UCSD-AML1 (cell line): ENCODE data around the gene ABLIM3.
A peak's percentile ranks its signal among the peaks of the same experiment; 100 is the strongest.

Source experiments
- DNase-seq: peaks from one replicate; lab custom pipeline; 2025; ENCODE audit not compliant: unreplicated experiment; lab: John Stamatoyannopoulos, UW

Gene ABLIM3

DNA sequence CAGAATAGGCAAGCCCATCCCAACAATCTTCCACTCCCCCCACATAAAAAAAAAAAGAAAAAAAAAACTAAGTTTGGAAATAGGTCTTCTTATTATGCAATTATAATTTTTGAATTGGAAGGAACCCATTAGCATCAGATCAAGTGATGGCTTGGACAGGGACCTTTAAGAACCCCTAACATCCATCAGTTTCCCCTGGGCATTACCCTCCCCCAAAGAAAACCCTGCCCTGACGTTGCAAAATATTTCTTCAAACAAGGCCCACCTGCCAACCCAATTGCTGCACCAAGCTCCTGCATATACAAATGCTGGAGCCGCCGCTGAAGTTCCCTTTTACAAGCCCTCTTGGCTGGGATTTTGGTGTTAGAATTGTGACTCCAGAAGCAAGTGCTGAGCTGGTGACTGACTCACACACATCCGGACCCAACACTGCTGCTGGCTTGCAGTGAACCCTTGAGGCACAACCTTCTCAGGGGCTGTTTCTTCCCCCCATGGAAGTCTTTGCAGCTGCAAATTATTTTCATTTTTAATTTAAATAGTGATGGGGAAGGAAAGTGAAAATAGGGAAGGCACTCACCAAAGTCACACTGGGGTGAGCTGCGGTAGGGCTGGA is 74.3 kb downstream of the ABLIM3 start:
- DNase-seq = peak; percentile 28

GRCh38 chr5:149216496-149216895 is 75.2 kb downstream of the ABLIM3 start:
- no peak for DNase-seq

DNA sequence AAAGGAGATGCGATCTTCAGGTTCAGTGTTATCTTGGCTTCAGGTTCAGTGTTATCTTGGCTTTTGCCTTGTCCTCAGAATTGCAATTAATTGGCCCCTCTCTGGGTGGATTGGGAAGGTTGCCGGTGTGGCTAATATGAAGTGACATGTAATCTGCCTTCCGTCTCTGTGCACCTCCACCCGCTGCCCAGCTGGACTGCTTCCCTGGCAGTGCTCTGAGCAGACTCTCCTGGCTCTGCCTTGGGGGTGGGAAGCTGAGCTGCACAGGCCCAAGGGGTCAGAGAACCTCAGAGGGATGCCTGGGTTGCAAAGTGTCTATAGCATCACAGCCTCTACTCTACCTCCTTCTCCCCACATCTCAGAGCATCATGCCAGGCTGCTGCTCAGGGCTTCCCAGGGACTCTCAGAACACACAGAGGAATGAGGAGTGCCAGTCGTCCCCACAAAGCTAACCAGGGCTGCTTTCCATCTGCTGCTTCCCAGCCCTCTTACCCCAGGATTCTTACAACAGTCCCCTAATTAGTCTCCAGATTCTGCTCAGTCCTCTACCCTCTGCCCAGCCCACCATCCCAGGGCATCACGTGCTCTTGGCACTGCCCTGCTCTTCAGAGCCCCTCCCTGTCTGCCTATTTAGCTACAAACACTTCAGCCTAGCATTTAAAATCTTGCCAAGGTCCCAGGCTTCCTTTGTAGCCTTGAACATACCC is 76.0 kb downstream of the ABLIM3 start:
- no peak for DNase-seq

DNA sequence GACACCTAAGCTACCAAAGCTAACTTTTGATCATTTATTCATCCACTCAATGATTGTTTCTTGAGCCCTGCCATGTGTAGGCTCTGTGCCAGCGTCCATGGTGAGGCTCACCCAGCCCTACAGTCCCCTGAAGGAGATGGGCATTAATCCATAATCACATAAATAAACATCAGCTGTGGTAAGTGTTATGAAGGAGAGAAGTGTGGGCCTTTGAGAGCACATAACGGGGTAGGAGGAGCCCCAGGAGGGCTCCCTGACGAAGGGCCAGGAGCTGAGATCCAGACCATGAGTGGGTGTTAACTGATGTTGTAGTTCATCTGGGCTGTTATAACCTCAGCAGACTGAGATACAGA is 76.5 kb downstream of the ABLIM3 start:
- DNase-seq = no peak

- DNase-seq = no peak
These were observed 78.3 kb downstream of the ABLIM3 start for GRCh38 chr5:149219584-149219983.

- no peak for DNase-seq
These were observed 79.5 kb downstream of the ABLIM3 start for GRCh38 chr5:149220750-149221149.

- no peak for DNase-seq
These were observed 80.0 kb downstream of the ABLIM3 start for GRCh38 chr5:149221326-149221725.

DNA sequence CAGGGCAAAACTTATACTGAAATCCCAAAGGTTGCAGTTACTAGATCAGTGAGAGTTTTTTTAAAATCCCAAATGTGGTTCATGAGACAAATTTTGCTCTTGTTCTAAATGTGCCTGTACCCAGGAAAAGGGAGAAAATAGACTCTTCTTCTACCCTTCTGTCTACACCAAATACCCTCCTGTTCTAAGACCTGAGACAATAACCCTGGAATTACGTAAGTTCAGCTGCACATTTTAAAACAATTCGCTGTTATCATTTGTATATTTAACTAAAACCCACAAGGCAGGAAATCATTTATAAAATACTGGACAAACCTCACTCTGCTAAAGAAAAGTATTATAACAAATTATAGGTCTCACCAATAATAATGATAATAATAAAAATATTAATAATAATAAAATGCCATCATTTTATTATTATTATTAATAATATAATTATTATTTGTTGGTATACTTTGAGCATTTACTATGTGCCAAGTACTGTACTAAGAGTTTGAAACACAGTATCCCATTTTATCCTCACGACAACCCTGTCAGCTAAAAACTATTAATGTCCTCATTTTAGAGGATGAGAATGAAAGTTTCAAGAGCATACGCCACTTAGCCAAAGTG is 80.5 kb downstream of the ABLIM3 start:
- DNase-seq = no peak

DNA sequence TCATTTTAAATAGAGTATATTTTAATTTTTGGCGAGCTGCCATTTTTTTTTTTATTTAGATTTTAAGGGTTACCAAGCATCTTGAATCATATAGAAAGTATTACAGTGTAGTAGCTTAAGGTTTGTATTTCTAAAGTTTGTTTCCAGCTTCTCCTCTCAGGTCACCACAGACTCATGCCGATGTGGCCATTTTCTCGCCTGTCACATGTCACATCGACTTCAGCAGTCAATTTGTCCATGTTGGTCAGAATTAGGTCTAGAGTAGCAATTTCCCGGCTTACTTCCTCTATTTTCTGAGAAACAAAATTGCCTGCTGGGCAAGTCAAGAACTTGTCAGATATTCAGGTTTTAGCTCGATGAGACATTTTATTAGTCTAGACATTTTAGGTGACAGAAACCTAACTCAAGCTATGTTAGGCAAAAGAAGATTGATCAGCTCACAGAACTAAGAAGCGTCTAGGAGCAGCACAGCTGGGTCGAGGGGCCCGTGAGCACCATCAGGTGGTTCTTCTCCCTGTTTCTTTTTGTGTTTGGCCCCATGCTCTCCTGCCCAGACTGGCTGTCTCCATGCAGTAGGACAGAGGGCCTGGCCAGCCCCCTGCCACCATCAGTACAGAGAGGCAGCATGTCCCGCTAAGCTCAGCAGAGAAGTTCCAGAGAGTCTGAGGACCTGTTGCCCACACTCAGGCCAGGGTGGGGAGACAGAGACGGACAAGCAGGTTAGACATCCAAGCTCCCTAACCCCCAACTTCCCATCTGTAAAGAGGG is 82.0 kb downstream of the ABLIM3 start:
- no peak for DNase-seq

DNA sequence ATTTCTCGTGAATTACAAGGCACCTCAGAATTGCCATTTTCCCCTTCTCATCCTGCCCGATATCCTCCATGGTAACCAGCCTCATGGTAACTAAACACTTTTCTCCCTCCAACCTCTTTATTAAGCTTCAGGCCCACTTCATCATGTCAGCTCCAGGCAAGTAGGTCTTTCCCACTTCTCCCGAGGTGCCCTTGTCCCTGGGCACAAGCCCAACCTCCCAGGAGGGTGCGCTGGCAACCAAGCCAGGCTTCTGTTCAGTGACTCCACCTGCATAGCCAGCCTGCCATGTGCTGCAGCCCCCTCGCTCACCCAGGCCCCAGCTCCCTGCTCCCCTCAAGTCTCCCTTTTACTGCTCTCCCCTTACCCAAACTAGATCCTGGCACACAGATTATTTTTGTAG is 83.0 kb downstream of the ABLIM3 start:
- DNase-seq = no peak

GRCh38 chr5:149227168-149227826 is 86.0 kb downstream of the ABLIM3 start:
- no peak for DNase-seq

GRCh38 chr5:149228618-149229297 is 87.5 kb downstream of the ABLIM3 start:
- DNase-seq = peak; percentile 40

- DNase-seq = no peak
These were observed 88.1 kb downstream of the ABLIM3 start for GRCh38 chr5:149229298-149229937.

- DNase-seq = no peak
These were observed 94.5 kb downstream of the ABLIM3 start for GRCh38 chr5:149235841-149236240.

DNA sequence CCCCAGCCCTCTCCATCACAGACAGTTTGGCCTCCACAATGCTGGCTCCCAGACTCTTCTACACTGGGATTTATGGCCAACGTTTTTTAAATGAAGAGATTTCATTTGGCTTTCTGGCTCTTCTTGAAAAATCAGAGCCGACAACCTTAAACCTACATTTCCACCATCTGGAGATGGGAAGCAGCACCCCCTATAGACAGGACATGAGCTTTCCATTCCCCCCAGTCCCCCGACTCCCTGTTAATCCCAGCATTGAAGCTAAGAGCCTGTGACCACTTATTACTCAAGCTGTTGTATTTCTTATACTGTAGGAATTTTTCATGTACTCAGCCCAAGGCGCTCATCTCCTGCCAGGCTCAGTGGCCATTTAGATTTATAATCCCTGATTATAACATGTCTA is 96.4 kb downstream of the ABLIM3 start:
- no peak for DNase-seq

- DNase-seq = peak; percentile 49
These were observed 97.2 kb downstream of the ABLIM3 start for GRCh38 chr5:149238540-149238939.

DNA sequence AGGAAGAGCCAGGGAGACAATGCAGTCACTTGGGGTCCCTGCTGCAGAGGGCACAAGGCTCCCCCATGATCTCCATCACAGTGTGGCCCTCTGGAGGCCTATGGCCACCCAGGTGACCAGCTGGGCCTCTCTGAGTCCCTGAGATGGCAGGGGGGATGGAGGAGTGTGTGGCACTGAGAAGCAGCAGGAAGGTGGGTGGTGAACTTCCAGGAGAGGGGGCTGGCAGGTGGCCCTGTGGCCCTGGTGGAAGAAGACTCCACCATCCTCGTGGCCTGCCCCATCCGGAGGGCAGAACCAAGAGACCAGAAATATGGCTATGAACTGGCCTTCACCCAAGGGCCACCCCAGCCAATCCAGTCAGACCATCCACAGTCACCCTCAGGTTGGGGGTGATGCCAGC is 98.6 kb downstream of the ABLIM3 start:
- peak; percentile 70 for DNase-seq

GRCh38 chr5:149240354-149240998 is 99.2 kb downstream of the ABLIM3 start:
- peak; percentile 86 for DNase-seq

DNA sequence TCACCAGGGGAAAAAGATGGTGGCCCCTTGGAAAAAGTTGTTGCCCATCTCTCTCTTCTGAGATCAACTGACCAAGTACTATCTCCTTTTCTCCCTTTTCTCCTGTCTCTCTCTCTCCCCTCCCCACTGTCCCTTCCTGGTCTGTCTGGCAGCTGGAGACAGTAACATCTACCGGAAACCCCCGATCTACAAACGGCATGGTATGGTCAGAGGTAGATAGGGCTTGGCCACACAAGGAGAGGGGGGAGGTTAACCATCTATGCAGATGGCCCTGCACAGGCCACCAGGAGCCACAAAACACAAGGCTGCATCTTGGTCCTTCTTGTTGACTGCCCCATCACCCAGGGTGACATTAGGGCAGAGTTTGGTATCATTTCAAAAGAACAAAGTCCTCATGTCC is 101.0 kb downstream of the ABLIM3 start:
- no peak for DNase-seq

- no peak for DNase-seq
These were observed 105.6 kb downstream of the ABLIM3 start for GRCh38 chr5:149246906-149247305.
